GM23338 (cell line): ENCODE results near the gene IRF3. TPM values are rescaled to one million over a fixed set of nuclear protein-coding genes. Genes with fewer than 3 reads are reported as not detected.

Experiments
- ATAC-seq: fragments of 200-7000 bp; cut with Tn5 transposase; 3 replicates; pipeline ENCODE4 v1.9.1; 2020
- DNase-seq: peaks from one replicate; pipeline ENCODE4 v3.0.0-alpha.2; 2015; ENCODE audit warnings: low spot score
- H2AFZ ChIP-seq: fragments of 200-600 bp; sonication (generic); 2 replicates; pipeline ENCODE4 v1.8.0; 2016; ENCODE audit warnings: antibody characterized with exemption, mild to moderate bottlenecking, moderate library complexity
- H3F3A ChIP-seq: fragments of 200-600 bp; sonication (generic); replicated peaks from 2 replicates; pipeline ENCODE4 v1.8.0; 2017; ENCODE audit warnings: antibody characterized with exemption, mixed run types, low read depth
- H3K27ac ChIP-seq: fragments of 200-600 bp; sonication (generic); 2 replicates; pipeline ENCODE4 v1.6.1; 2016; ENCODE audit warnings: low read depth
- H3K27me3 ChIP-seq: fragments of 200-600 bp; sonication (generic); 2 replicates; pipeline ENCODE4 v1.8.0; 2016; ENCODE audit warnings: mild to moderate bottlenecking, mixed run types, moderate library complexity; ENCODE audit not compliant: insufficient read depth
- H3K36me3 ChIP-seq: fragments of 200-600 bp; sonication (generic); 2 replicates; pipeline ENCODE4 v1.8.0; 2016; ENCODE audit warnings: mild to moderate bottlenecking; ENCODE audit not compliant: insufficient read depth
- H3K4me1 ChIP-seq: fragments of 200-600 bp; sonication (generic); 2 replicates; pipeline ENCODE4 v1.8.0; 2016; ENCODE audit warnings: mild to moderate bottlenecking, moderate library complexity; ENCODE audit not compliant: insufficient read depth
- H3K4me2 ChIP-seq: fragments of 200-600 bp; sonication (generic); 2 replicates; pipeline ENCODE4 v1.7.1; 2017; ENCODE audit warnings: mixed run types
- H3K4me3 ChIP-seq: fragments of 200-600 bp; sonication (generic); 2 replicates; pipeline ENCODE4 v1.6.1; 2016; ENCODE audit warnings: mixed run types
- H3K79me2 ChIP-seq: fragments of 200-600 bp; sonication (generic); replicated peaks from 2 replicates; pipeline ENCODE4 v1.8.0; 2017; ENCODE audit warnings: mild to moderate bottlenecking; ENCODE audit not compliant: insufficient read depth
- H3K9me2 ChIP-seq: fragments of 200-600 bp; sonication (generic); 2 replicates; pipeline ENCODE4 v1.8.0; 2017; ENCODE audit not compliant: insufficient read depth
- H4K20me1 ChIP-seq: fragments of 200-600 bp; sonication (generic); replicated peaks from 2 replicates; pipeline ENCODE4 v1.8.0; 2017; ENCODE audit warnings: mild to moderate bottlenecking; ENCODE audit not compliant: insufficient read depth
- H3K27ac Mint-ChIP-seq: 2 replicates; pipeline ENCODE4 v1.8.0; 2020; ENCODE audit warnings: inconsistent platforms, mild to moderate bottlenecking, moderate library complexity, mixed read lengths
- H3K27me3 Mint-ChIP-seq: 3 replicates; pipeline ENCODE4 v1.8.0; 2022; ENCODE audit warnings: low read depth, mild to moderate bottlenecking, moderate library complexity, mixed read lengths, inconsistent platforms; ENCODE audit not compliant: insufficient read depth, poor library complexity
- H3K36me3 Mint-ChIP-seq: 3 replicates; pipeline ENCODE4 v1.8.0; 2021; ENCODE audit warnings: low read depth, mild to moderate bottlenecking, inconsistent platforms, moderate library complexity, mixed read lengths
- H3K4me1 Mint-ChIP-seq: 3 replicates; pipeline ENCODE4 v1.8.0; 2020; ENCODE audit warnings: mild to moderate bottlenecking, inconsistent platforms, mixed read lengths
- H3K4me3 Mint-ChIP-seq: 3 replicates; pipeline ENCODE4 v1.8.0; 2021; ENCODE audit warnings: moderate library complexity, mild to moderate bottlenecking, inconsistent platforms, mixed read lengths
- H3K9me3 Mint-ChIP-seq: 3 replicates; pipeline ENCODE4 v1.8.0; 2020; ENCODE audit warnings: moderate library complexity, mild to moderate bottlenecking, inconsistent platforms, mixed read lengths
- CTCF ChIP-seq, 2 experiments: fragments of 200-600 bp in 1 of 2; sonication (generic) in 1 of 2; conservative IDR thresholded peaks; 2 replicates each; pipeline versions ENCODE4 v1.5.1 to v1.6.1; 2016 to 2017; ENCODE audit warnings: antibody characterized with exemption in 2 of 2, low read depth in 2 of 2, mild to moderate bottlenecking in 2 of 2, moderate library complexity in 1 of 2
- EZH2phosphoT487 ChIP-seq: fragments of 200-600 bp; sonication (generic); IDR thresholded peaks from one replicate; pipeline ENCODE4 v1.8.1; 2018; ENCODE audit warnings: antibody characterized with exemption; ENCODE audit not compliant: unreplicated experiment
- JUNB ChIP-seq: IDR thresholded peaks from one replicate; pipeline ENCODE4 v1.6.1; 2016; ENCODE audit warnings: antibody characterized with exemption; ENCODE audit not compliant: unreplicated experiment
- NANOG ChIP-seq: IDR thresholded peaks from 2 replicates; pipeline ENCODE4 v1.6.1; 2016; ENCODE audit warnings: antibody characterized with exemption, borderline replicate concordance
- STAT1 ChIP-seq: IDR thresholded peaks from one replicate; pipeline ENCODE4 v1.6.1; 2016; ENCODE audit warnings: antibody characterized with exemption; ENCODE audit not compliant: unreplicated experiment
- ZNF114 ChIP-seq: fragments of 250-450 bp; sonication (Bioruptor Pico); IDR thresholded peaks from 2 replicates; pipeline ENCODE4 v1.5.0; 2020; ENCODE audit warnings: mild to moderate bottlenecking, moderate library complexity
- ZNF331 ChIP-seq: fragments of 250-450 bp; sonication (Bioruptor Pico); IDR thresholded peaks from 2 replicates; pipeline ENCODE4 v1.5.0; 2020; ENCODE audit warnings: low read depth, mild to moderate bottlenecking, moderate library complexity
- polyA plus RNA-seq: library from polyadenylated mRNA; unstranded; fragments of >200 nt; fragmentation: Nextera tagmentation; extraction: Ambion mirVana; gene quantifications from 2 replicates; pipeline ENCODE4 v1.2.1, GENCODE V29; 2016
- total RNA-seq: library from RNA; depleted of rRNA; stranded (reverse); fragments of >200 nt; shearing (Covaris generic); gene quantifications from 2 replicates; pipeline ENCODE4 v1.2.3, GENCODE V29; 2014
- TF ChIP-seq, protein P1 (sequence below): IDR thresholded peaks from one replicate; pipeline ENCODE4 v1.6.1; 2018; ENCODE audit warnings: antibody characterized with exemption; ENCODE audit not compliant: unreplicated experiment
- TF ChIP-seq, protein P2 (sequence below): fragments of 250-450 bp; sonication (Bioruptor Pico); IDR thresholded peaks from 2 replicates; pipeline ENCODE4 v1.5.0; 2020; ENCODE audit warnings: mild to moderate bottlenecking, moderate library complexity

The IRF3 gene
- total and polyA plus RNA-seq, 2 experiments from 2014 or later: 57.4 to 164 TPM

GRCh38 chr19:49645592-49645991, 20.1 kb downstream of the IRF3 start:
- Mint-ChIP-seq H3K9me3 (no peaks in the 10 kb centered on the region), H3K27me3 (peaks cover 22% of the 10 kb centered on the region), H3K4me3 (no peak overlapping the region), H3K36me3 (peaks cover 32% of the 10 kb centered on the region), H3K27ac (peak overlapping the region; percentile 77; the same call in 1 of the 2 replicates), H3K4me1 (peaks cover 30% of the 10 kb centered on the region)
- Histone ChIP-seq H3K27ac (no peak overlapping the region), H3K9me2 (no peaks in the 10 kb centered on the region), H2AFZ (no peak overlapping the region), H3K36me3 (no peaks in the 10 kb centered on the region; the same call in none of the 2 replicates), H3K79me2 (peaks cover 26% of the 10 kb centered on the region), H4K20me1 (peaks cover 13% of the 10 kb centered on the region), H3K4me3 (no peak overlapping the region), H3K4me2 (no peak overlapping the region), H3F3A (peaks cover 21% of the 10 kb centered on the region), H3K27me3 (no peaks in the 10 kb centered on the region), H3K4me1 (peaks cover 18% of the 10 kb centered on the region)
- TF ChIP-seq ZNF331 (CRISPR knock-in tag) (no peak), NANOG (no peak)
- no peak for ATAC-seq
- no peak for DNase-seq

DNA sequence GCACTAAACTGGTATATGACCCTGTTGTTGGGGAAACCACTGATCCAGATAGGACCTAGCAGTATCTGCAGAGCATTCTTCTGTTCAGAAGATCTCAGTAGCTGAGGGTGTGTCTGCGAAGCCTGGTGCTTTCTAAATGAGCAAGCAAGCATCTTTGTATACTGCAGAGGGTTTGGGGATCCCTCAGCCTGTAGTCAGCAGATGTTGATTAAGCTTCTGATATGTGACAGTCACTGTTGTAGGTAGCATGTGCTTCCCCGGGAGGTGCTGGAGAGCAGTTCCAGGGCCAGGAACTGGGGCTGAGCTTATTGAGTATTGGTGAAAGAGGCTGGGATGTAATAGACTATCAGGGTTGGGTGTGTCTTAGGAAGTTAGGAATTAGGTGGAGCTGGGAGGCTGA, 22.2 kb downstream of the IRF3 start:
- peak overlapping the region; percentile 97 for H3K4me3 Mint-ChIP-seq
- Histone ChIP-seq H3K36me3 (no peaks in the 10 kb centered on the region; the same call in 1 of the 2 replicates), H4K20me1 (peaks cover 13% of the 10 kb centered on the region), H3K27me3 (peaks cover 11% of the 10 kb centered on the region; the same call in 1 of the 2 replicates), H3K9me2 (no peaks in the 10 kb centered on the region), H3K4me3 (peak overlapping the region; percentile 100; the same call in 1 of the 2 replicates), H2AFZ (no peak overlapping the region), H3K4me2 (peak overlapping the region; percentile 83), H3K27ac (0 out of 2 replicates have a peak overlapping the region, but pooled peaks have one; percentile 96), H3K79me2 (peaks cover 26% of the 10 kb centered on the region), H3K4me1 (peaks cover 30% of the 10 kb centered on the region), H3F3A (peaks cover 21% of the 10 kb centered on the region)
- ATAC-seq (no peak), DNase-seq (no peak)
- H3K27me3 Mint-ChIP-seq: peaks cover 36% of the 10 kb centered on the region
- H3K36me3 Mint-ChIP-seq: peaks cover 23% of the 10 kb centered on the region
- no peak overlapping the region for H3K27ac Mint-ChIP-seq
- H3K4me1 Mint-ChIP-seq: peaks cover 42% of the 10 kb centered on the region
- H3K9me3 Mint-ChIP-seq: no peaks in the 10 kb centered on the region
- TF ChIP-seq STAT1 (no peak), JUNB (no peak), EZH2phosphoT487 (no peak), ZNF114 (CRISPR knock-in tag) (no peak), CTCF (conservative IDR thresholded peaks at IDR 0.05; ENCODE audit: low read depth in 2 of 2) (no peak), ZNF331 (CRISPR knock-in tag) (no peak)
- TF ChIP-seq, protein P1, sequence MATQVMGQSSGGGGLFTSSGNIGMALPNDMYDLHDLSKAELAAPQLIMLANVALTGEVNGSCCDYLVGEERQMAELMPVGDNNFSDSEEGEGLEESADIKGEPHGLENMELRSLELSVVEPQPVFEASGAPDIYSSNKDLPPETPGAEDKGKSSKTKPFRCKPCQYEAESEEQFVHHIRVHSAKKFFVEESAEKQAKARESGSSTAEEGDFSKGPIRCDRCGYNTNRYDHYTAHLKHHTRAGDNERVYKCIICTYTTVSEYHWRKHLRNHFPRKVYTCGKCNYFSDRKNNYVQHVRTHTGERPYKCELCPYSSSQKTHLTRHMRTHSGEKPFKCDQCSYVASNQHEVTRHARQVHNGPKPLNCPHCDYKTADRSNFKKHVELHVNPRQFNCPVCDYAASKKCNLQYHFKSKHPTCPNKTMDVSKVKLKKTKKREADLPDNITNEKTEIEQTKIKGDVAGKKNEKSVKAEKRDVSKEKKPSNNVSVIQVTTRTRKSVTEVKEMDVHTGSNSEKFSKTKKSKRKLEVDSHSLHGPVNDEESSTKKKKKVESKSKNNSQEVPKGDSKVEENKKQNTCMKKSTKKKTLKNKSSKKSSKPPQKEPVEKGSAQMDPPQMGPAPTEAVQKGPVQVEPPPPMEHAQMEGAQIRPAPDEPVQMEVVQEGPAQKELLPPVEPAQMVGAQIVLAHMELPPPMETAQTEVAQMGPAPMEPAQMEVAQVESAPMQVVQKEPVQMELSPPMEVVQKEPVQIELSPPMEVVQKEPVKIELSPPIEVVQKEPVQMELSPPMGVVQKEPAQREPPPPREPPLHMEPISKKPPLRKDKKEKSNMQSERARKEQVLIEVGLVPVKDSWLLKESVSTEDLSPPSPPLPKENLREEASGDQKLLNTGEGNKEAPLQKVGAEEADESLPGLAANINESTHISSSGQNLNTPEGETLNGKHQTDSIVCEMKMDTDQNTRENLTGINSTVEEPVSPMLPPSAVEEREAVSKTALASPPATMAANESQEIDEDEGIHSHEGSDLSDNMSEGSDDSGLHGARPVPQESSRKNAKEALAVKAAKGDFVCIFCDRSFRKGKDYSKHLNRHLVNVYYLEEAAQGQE: no peak
- TF ChIP-seq, protein P2, sequence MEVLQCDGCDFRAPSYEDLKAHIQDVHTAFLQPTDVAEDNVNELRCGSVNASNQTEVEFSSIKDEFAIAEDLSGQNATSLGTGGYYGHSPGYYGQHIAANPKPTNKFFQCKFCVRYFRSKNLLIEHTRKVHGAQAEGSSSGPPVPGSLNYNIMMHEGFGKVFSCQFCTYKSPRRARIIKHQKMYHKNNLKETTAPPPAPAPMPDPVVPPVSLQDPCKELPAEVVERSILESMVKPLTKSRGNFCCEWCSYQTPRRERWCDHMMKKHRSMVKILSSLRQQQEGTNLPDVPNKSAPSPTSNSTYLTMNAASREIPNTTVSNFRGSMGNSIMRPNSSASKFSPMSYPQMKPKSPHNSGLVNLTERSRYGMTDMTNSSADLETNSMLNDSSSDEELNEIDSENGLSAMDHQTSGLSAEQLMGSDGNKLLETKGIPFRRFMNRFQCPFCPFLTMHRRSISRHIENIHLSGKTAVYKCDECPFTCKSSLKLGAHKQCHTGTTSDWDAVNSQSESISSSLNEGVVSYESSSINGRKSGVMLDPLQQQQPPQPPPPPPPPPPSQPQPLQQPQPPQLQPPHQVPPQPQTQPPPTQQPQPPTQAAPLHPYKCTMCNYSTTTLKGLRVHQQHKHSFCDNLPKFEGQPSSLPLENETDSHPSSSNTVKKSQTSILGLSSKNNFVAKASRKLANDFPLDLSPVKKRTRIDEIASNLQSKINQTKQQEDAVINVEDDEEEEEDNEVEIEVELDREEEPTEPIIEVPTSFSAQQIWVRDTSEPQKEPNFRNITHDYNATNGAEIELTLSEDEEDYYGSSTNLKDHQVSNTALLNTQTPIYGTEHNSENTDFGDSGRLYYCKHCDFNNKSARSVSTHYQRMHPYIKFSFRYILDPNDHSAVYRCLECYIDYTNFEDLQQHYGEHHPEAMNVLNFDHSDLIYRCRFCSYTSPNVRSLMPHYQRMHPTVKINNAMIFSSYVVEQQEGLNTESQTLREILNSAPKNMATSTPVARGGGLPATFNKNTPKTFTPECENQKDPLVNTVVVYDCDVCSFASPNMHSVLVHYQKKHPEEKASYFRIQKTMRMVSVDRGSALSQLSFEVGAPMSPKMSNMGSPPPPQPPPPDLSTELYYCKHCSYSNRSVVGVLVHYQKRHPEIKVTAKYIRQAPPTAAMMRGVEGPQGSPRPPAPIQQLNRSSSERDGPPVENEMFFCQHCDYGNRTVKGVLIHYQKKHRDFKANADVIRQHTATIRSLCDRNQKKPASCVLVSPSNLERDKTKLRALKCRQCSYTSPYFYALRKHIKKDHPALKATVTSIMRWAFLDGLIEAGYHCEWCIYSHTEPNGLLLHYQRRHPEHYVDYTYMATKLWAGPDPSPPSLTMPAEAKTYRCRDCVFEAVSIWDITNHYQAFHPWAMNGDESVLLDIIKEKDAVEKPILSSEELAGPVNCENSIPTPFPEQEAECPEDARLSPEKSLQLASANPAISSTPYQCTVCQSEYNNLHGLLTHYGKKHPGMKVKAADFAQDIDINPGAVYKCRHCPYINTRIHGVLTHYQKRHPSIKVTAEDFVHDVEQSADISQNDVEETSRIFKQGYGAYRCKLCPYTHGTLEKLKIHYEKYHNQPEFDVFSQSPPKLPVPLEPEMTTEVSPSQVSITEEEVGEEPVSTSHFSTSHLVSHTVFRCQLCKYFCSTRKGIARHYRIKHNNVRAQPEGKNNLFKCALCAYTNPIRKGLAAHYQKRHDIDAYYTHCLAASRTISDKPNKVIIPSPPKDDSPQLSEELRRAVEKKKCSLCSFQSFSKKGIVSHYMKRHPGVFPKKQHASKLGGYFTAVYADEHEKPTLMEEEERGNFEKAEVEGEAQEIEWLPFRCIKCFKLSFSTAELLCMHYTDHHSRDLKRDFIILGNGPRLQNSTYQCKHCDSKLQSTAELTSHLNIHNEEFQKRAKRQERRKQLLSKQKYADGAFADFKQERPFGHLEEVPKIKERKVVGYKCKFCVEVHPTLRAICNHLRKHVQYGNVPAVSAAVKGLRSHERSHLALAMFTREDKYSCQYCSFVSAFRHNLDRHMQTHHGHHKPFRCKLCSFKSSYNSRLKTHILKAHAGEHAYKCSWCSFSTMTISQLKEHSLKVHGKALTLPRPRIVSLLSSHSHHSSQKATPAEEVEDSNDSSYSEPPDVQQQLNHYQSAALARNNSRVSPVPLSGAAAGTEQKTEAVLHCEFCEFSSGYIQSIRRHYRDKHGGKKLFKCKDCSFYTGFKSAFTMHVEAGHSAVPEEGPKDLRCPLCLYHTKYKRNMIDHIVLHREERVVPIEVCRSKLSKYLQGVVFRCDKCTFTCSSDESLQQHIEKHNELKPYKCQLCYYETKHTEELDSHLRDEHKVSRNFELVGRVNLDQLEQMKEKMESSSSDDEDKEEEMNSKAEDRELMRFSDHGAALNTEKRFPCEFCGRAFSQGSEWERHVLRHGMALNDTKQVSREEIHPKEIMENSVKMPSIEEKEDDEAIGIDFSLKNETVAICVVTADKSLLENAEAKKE: no peak
